Nephron (organoid): ENCODE results near the gene GSAP.

Experiments
- H3K27ac Mint-ChIP-seq, 3 experiments: 2 replicates each; pipeline ENCODE4 v1.8.0; 2020; ENCODE audit warnings: mixed read lengths in 3 of 3, mild to moderate bottlenecking in 2 of 3, moderate library complexity in 1 of 3
- H3K27me3 Mint-ChIP-seq: 2 replicates; pipeline ENCODE4 v1.8.0; 2021; ENCODE audit warnings: low read depth, mild to moderate bottlenecking, moderate library complexity, mixed read lengths
- H3K36me3 Mint-ChIP-seq: 2 replicates; pipeline ENCODE4 v1.8.0; 2020; ENCODE audit warnings: low read depth, mixed read lengths
- H3K4me1 Mint-ChIP-seq: 2 replicates; pipeline ENCODE4 v1.8.0; 2020; ENCODE audit warnings: mixed read lengths
- H3K4me3 Mint-ChIP-seq, 3 experiments: 2 replicates each; pipeline ENCODE4 v1.8.0; 2020; ENCODE audit warnings: mild to moderate bottlenecking in 3 of 3, mixed read lengths in 3 of 3, moderate library complexity in 2 of 3
- H3K9me3 Mint-ChIP-seq: 2 replicates; pipeline ENCODE4 v1.8.0; 2020; ENCODE audit warnings: mixed read lengths
- TF ChIP-seq, protein P1 (sequence below), 3 experiments: fragments of 200-600 bp; sonication (generic); IDR thresholded peaks; one replicate each; pipeline ENCODE4 v1.5.0; 2021; ENCODE audit warnings: antibody characterized with exemption in 3 of 3; ENCODE audit not compliant: unreplicated experiment in 3 of 3

Gene GSAP

DNA sequence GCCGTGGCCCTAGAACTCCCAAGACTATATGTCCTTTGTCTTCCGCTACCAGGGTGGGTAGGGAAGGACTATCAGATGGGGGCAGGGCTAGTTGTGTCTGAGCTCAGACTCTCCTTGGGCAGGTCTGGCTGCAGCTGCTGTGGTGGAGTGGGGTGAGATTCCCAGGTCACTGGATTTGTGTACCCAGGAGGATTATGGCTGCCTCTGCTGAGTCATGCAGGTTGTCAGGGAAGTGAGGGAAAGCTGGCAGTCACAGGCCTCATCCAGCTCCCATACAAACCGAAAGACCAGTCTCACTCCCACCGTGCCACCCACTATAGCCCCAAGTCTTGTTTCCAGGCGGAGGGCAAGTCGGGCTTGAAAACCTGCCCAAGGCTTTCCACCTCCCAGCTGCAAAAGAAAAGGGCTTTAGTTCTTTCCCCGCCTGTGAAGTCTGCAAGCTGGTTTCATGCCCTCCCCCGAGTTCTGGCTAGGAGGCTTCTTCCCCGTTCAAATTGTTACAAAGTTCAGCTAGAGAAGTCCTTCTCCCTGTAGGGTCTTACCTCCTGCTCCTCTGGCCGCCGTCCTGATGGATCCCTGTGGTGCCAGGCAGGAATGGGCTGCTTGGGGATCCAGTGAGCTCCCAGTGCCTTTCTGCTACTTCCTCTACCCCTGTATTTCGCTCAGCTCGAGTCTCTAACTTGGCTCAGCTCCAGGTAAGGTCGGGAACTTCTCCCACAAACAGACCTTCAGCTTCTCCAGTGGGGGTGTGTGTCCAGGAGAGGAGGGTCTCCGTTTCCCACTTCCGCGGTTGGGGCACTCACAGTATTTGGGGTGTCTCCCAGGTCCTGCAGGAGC, 109.7 kb downstream of the GSAP start:
- no peak overlapping the region for H3K27ac Mint-ChIP-seq
- H3K9me3 Mint-ChIP-seq: peaks cover 43% of the 10 kb centered on the region
- TF ChIP-seq, protein P1, sequence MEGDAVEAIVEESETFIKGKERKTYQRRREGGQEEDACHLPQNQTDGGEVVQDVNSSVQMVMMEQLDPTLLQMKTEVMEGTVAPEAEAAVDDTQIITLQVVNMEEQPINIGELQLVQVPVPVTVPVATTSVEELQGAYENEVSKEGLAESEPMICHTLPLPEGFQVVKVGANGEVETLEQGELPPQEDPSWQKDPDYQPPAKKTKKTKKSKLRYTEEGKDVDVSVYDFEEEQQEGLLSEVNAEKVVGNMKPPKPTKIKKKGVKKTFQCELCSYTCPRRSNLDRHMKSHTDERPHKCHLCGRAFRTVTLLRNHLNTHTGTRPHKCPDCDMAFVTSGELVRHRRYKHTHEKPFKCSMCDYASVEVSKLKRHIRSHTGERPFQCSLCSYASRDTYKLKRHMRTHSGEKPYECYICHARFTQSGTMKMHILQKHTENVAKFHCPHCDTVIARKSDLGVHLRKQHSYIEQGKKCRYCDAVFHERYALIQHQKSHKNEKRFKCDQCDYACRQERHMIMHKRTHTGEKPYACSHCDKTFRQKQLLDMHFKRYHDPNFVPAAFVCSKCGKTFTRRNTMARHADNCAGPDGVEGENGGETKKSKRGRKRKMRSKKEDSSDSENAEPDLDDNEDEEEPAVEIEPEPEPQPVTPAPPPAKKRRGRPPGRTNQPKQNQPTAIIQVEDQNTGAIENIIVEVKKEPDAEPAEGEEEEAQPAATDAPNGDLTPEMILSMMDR (IDR thresholded peaks at IDR 0.05; ENCODE audit: unreplicated experiment in 3 of 3): no peak
- H3K36me3 Mint-ChIP-seq: peaks cover 60% of the 10 kb centered on the region
- no peak overlapping the region for H3K4me3 Mint-ChIP-seq
- peaks cover 4% of the 10 kb centered on the region for H3K4me1 Mint-ChIP-seq
- no peaks in the 10 kb centered on the region for H3K27me3 Mint-ChIP-seq

DNA sequence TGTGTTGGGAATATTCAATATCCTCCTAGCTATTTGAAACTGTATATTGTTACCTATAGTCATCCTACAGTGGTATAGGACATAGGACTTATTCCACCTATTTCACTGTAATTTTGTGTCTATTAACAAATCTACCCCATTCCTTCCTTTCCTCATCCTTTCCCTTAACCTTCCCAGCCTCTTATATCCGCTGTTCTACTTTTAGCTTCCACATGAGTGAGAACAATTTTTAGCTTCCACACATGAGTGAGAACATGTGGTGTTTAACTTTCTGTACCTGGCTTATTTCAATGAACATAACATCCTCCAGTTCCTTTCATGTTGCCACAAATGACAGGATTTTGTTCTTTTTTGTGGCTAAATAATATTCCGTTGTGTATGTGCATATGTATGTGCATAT, 120.6 kb downstream of the GSAP start:
- Mint-ChIP-seq H3K27me3 (no peaks in the 10 kb centered on the region), H3K9me3 (peaks cover 25% of the 10 kb centered on the region), H3K4me3 (no peak overlapping the region), H3K4me1 (no peaks in the 10 kb centered on the region), H3K27ac (no peak overlapping the region), H3K36me3 (peaks cover 39% of the 10 kb centered on the region)
- TF ChIP-seq, protein P1 (IDR thresholded peaks at IDR 0.05; ENCODE audit: unreplicated experiment in 3 of 3): no peak

DNA sequence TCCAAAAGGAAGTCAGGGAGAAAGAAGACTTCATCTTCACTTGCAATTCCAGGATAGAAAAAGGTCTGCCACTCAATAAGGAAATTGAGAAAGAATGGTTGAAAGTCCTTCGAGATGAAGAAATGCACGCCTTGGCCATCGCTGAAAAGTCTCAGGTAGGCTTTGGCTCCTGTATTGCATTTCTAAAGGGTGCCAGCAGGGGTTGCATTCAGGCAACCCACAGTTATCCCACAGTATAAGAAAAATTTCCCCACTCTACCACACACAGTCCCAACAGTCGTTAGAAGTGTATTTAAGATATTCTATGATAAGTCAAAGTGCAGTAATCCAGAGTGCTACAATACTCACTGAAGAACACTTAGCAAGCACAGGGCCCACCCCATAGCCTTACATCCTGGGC, 123.1 kb downstream of the GSAP start:
- H3K4me1 Mint-ChIP-seq: no peaks in the 10 kb centered on the region
- TF ChIP-seq, protein P1 (IDR thresholded peaks at IDR 0.05; ENCODE audit: unreplicated experiment in 3 of 3): no peak
- H3K27me3 Mint-ChIP-seq: no peaks in the 10 kb centered on the region
- H3K9me3 Mint-ChIP-seq: peaks cover 17% of the 10 kb centered on the region
- H3K4me3 Mint-ChIP-seq: no peak overlapping the region
- H3K36me3 Mint-ChIP-seq: peaks cover 41% of the 10 kb centered on the region
- H3K27ac Mint-ChIP-seq: no peak overlapping the region

DNA sequence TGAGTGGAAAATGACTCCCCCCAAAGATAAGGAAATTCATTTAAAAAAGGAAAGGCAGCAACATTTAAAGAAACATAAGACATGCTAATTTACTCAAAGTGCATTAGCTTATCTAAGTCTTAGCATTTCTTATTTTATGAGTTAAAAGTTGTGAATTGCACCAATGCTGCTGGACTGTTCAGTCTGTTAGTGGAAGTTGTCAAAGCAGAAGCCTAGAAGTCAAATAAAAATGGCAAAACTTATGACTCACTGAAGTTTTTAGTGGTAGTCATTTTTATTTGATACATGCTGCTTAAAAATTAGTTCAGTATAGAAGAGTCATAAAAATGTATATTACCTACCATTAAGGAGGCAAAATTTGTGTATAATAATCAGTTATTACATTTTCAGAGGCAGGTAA, 125.7 kb downstream of the GSAP start:
- TF ChIP-seq, protein P1 (IDR thresholded peaks at IDR 0.05; ENCODE audit: unreplicated experiment in 3 of 3): no peak
- Mint-ChIP-seq H3K27ac (no peak overlapping the region), H3K36me3 (peaks cover 29% of the 10 kb centered on the region), H3K4me3 (no peak overlapping the region), H3K9me3 (no peaks in the 10 kb centered on the region), H3K27me3 (no peaks in the 10 kb centered on the region), H3K4me1 (no peaks in the 10 kb centered on the region)

DNA sequence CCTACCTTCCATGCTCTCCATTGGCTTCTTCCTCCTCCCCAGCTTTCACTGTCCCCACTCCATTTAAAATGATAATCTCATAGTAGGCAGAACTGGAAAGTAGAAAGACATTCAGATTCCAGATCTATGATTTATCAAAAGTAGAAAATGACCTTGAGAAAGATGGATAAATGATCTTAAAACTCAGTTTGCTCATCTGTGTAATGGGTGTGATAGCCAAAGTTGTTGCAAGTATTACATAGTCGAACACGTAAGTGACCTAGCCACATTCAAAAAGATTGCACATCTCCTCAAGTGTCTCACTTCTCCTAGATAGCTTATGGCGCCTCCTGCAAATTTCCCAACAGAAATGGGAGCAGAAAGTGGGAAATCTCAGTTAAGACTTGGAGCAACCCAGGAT, 126.8 kb downstream of the GSAP start:
- Mint-ChIP-seq H3K36me3 (peaks cover 27% of the 10 kb centered on the region), H3K27me3 (no peaks in the 10 kb centered on the region), H3K9me3 (no peaks in the 10 kb centered on the region), H3K4me3 (no peak overlapping the region), H3K27ac (no peak overlapping the region), H3K4me1 (no peaks in the 10 kb centered on the region)
- TF ChIP-seq, protein P1 (IDR thresholded peaks at IDR 0.05; ENCODE audit: unreplicated experiment in 3 of 3): no peak
